ENCODE data around the gene IFI27L2.

IFI27L2 gene

GRCh38 chr14:94161981-94162380 is 32.6 kb upstream of the IFI27L2 start:
- TF ChIP-seq CTCF (IDR thresholded peaks at IDR 0.05), result no peak

- TF ChIP-seq CTCF (IDR thresholded peaks at IDR 0.05), result no peak
Measured at GRCh38 chr14:94161058-94161457, 31.7 kb upstream of the IFI27L2 start.

GRCh38 chr14:94158239-94158883 is 29.0 kb upstream of the IFI27L2 start:
- TF ChIP-seq CTCF (IDR thresholded peaks at IDR 0.05), result no peak

GRCh38 chr14:94157197-94157596 is 27.8 kb upstream of the IFI27L2 start:
- no peak for TF ChIP-seq CTCF (IDR thresholded peaks at IDR 0.05)

GRCh38 chr14:94153750-94154342 is 24.4 kb upstream of the IFI27L2 start:
- TF ChIP-seq CTCF (IDR thresholded peaks at IDR 0.05), result no peak

GRCh38 chr14:94152676-94153075 is 23.3 kb upstream of the IFI27L2 start:
- TF ChIP-seq CTCF (IDR thresholded peaks at IDR 0.05), result no peak

- no peak for TF ChIP-seq CTCF (IDR thresholded peaks at IDR 0.05)
Measured at GRCh38 chr14:94145902-94146527, 16.6 kb upstream of the IFI27L2 start.

Data from LNCAP (cell line).